Prostate gland (tissue), 2 donors: Measurements from ENCODE around the gene SCUBE1.

Experiments used
- POLR2A ChIP-seq: fragments of 450-650 bp; IDR thresholded peaks from one replicate; pipeline ENCODE4 v1.6.1; 2016; ENCODE audit warnings: antibody characterized with exemption, mild to moderate bottlenecking
- POLR2AphosphoS5 ChIP-seq: sonication (generic); formaldehyde crosslinking; IDR thresholded peaks from one replicate; pipeline ENCODE4 v1.6.1; 2017; ENCODE audit warnings: antibody characterized with exemption
- TF ChIP-seq, protein P1 (sequence below), 4 experiments: fragments of 200-600 bp in 2 of 4; fragments of 450-650 bp in 2 of 4; sonication (generic) in 2 of 4; IDR thresholded peaks; 1 replicate in 3 of 4; 2 replicates in 1 of 4; pipeline ENCODE4 v1.5.1; 2016 to 2019; ENCODE audit warnings: antibody characterized with exemption in 4 of 4, mild to moderate bottlenecking in 2 of 4, moderate library complexity in 2 of 4

DNA sequence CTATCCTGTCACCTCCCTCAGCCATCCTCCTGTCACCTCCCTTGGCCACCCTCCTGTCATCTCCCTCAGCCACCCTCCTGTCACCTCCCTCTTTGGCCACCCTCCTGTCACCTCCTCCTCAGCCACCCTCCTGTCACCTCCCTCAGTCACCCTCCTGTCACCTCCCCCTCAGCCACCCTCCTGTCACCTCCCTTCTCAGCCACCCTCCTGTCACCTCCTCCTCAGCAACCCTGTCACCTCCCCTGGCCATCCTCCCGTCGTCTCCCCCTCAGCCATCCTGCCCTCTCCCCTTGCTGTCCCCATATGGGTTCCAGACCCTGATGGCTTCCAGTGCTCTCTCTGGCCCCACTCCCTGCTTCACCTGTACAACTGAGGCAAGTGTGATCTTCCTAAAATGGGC is 61.8 kb downstream of the SCUBE1 start:
- TF ChIP-seq, protein P1, sequence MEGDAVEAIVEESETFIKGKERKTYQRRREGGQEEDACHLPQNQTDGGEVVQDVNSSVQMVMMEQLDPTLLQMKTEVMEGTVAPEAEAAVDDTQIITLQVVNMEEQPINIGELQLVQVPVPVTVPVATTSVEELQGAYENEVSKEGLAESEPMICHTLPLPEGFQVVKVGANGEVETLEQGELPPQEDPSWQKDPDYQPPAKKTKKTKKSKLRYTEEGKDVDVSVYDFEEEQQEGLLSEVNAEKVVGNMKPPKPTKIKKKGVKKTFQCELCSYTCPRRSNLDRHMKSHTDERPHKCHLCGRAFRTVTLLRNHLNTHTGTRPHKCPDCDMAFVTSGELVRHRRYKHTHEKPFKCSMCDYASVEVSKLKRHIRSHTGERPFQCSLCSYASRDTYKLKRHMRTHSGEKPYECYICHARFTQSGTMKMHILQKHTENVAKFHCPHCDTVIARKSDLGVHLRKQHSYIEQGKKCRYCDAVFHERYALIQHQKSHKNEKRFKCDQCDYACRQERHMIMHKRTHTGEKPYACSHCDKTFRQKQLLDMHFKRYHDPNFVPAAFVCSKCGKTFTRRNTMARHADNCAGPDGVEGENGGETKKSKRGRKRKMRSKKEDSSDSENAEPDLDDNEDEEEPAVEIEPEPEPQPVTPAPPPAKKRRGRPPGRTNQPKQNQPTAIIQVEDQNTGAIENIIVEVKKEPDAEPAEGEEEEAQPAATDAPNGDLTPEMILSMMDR (IDR thresholded peaks at IDR 0.05): no peak
- TF ChIP-seq POLR2A (no peak), POLR2AphosphoS5 (no peak)
